GM12878 (cell line): ENCODE results near the gene MOXD1. TPM values are rescaled to one million over a fixed set of nuclear protein-coding genes. Genes with fewer than 3 reads are reported as not detected.

Source experiments
- ATAC-seq: fragments of 200-7000 bp; cut with Tn5 transposase; 3 replicates; pipeline ENCODE4 v1.9.1; 2020; ENCODE audit warnings: mild to moderate bottlenecking, moderate library complexity
- BruUV-seq: library from RNA; stranded (reverse); fragments of 400-500 nt; replicated peaks from 2 replicates; lab custom pipeline; 2021; lab: Mats Ljungman, UMichigan
- CTCF ChIA-PET: fragments of 300-600 bp; sonication (Branson Sonifier 250); formaldehyde crosslinking; extraction: SDS; loops from one replicate; lab custom pipeline; 2021; ENCODE audit warnings: inconsistent platforms; lab: Yijun Ruan, JAX
- POLR2A ChIA-PET: fragments of 350-600 bp; formaldehyde crosslinking; extraction: SDS; loops from one replicate; lab custom pipeline; 2021; ENCODE audit warnings: inconsistent platforms; lab: Charles Lee
- RAD21 ChIA-PET: fragments of 300-600 bp; sonication (Branson Sonifier 250); formaldehyde crosslinking; loops from one replicate; lab custom pipeline; 2023; ENCODE audit warnings: antibody characterized with exemption; ENCODE audit not compliant: unreplicated experiment; lab: Charles Lee
- SMC1A ChIA-PET: fragments of 300-600 bp; sonication (Branson Sonifier 250); formaldehyde crosslinking; loops from one replicate; lab custom pipeline; 2023; ENCODE audit not compliant: unreplicated experiment, uncharacterized antibody; lab: Charles Lee
- DNase-seq: peaks from one replicate; pipeline ENCODE4 v3.0.0-alpha.2; 2011; ENCODE audit warnings: low read depth, low spot score
- FAIRE-seq: peaks from 3 replicates; lab custom pipeline; 2011; peaks lifted over from hg19 to GRCh38; lab: Jason Lieb, UNC
- H2AFZ ChIP-seq: 2 replicates; pipeline ENCODE4 v1.6.0; 2011; ENCODE audit warnings: low read depth, low read length, control low read depth; ENCODE audit not compliant: control insufficient read depth
- H3K27ac ChIP-seq: 2 replicates; pipeline ENCODE4 v1.5.1; 2011; ENCODE audit warnings: control low read depth; ENCODE audit not compliant: control insufficient read depth, insufficient read depth
- H3K27me3 ChIP-seq, 2 experiments: replicated peaks in 1 of 2; 2 replicates each; pipeline versions ENCODE4 v1.6.0 to v1.6.1; 2011; ENCODE audit warnings: low read length in 1 of 2; ENCODE audit not compliant: control insufficient read depth in 2 of 2, insufficient read depth in 2 of 2
- H3K36me3 ChIP-seq, 2 experiments: 2 replicates each; pipeline ENCODE4 v1.5.1; 2011; ENCODE audit warnings: low read length in 1 of 2; ENCODE audit not compliant: control insufficient read depth in 2 of 2, insufficient read depth in 2 of 2
- H3K4me1 ChIP-seq: 2 replicates; pipeline ENCODE4 v1.6.1; 2011; ENCODE audit warnings: mild to moderate bottlenecking, low read length, moderate library complexity, mixed read lengths; ENCODE audit not compliant: control insufficient read depth, insufficient read depth
- H3K4me2 ChIP-seq: 2 replicates; pipeline ENCODE4 v1.6.0; 2011; ENCODE audit warnings: control low read depth; ENCODE audit not compliant: control insufficient read depth, insufficient read depth
- H3K4me3 ChIP-seq: fragments of 200-600 bp; sonication (generic); 2 replicates; pipeline ENCODE4 v1.5.1; 2016
- H3K79me2 ChIP-seq: 2 replicates; pipeline ENCODE4 v1.6.0; 2011; ENCODE audit warnings: low read length; ENCODE audit not compliant: control insufficient read depth, insufficient read depth
- H3K9ac ChIP-seq: 2 replicates; pipeline ENCODE4 v1.8.0; 2011; ENCODE audit warnings: low read length, control low read depth, mixed read lengths; ENCODE audit not compliant: control insufficient read depth, insufficient read depth
- H3K9me3 ChIP-seq: replicated peaks from 3 replicates; pipeline ENCODE4 v1.5.1; 2011; ENCODE audit warnings: mild to moderate bottlenecking, low read length; ENCODE audit not compliant: control insufficient read depth, insufficient read depth
- H4K20me1 ChIP-seq: 2 replicates; pipeline ENCODE4 v1.6.0; 2011; ENCODE audit not compliant: control insufficient read depth, insufficient read depth
- ESRRA ChIP-seq: IDR thresholded peaks from 2 replicates; pipeline ENCODE4 v1.6.1; 2012; ENCODE audit warnings: mild to moderate bottlenecking, low read length, improper control_type of control experiment
- MXI1 ChIP-seq: fragments of 150-350 bp; IDR thresholded peaks from 2 replicates; pipeline ENCODE4 v1.6.1; 2011; ENCODE audit warnings: low read depth, mild to moderate bottlenecking, inconsistent platforms, low read length, improper control_type of control experiment
- MYB ChIP-seq: fragments of 150-350 bp; IDR thresholded peaks from 2 replicates; pipeline ENCODE4 v1.6.1; 2014; ENCODE audit warnings: mild to moderate bottlenecking, low read depth, low read length, borderline replicate concordance
- PML ChIP-seq: IDR thresholded peaks from 2 replicates; pipeline ENCODE4 v1.6.1; 2012; ENCODE audit warnings: low read length, inconsistent platforms
- RELA ChIP-seq: fragments of 450-650 bp; IDR thresholded peaks from 2 replicates; pipeline ENCODE4 v1.8.0; 2014; ENCODE audit warnings: borderline replicate concordance; ENCODE audit not compliant: partially characterized antibody
- SMAD1 ChIP-seq: fragments of 450-650 bp; IDR thresholded peaks from 2 replicates; pipeline ENCODE4 v1.6.1; 2018; ENCODE audit warnings: mild to moderate bottlenecking, low read depth; ENCODE audit not compliant: partially characterized antibody
- SP1 ChIP-seq: IDR thresholded peaks from one replicate; pipeline ENCODE4 v1.6.1; 2011; ENCODE audit warnings: low read depth, low read length
- TAF1 ChIP-seq: IDR thresholded peaks from 2 replicates; pipeline ENCODE4 v1.6.1; 2011; ENCODE audit warnings: mild to moderate bottlenecking, low read depth, low read length, borderline replicate concordance
- TCF7 ChIP-seq: IDR thresholded peaks from 2 replicates; pipeline ENCODE4 v1.6.1; 2014; ENCODE audit warnings: antibody characterized with exemption, borderline replicate concordance
- ZBED1 ChIP-seq: IDR thresholded peaks from 2 replicates; pipeline ENCODE4 v1.6.1; 2016; ENCODE audit warnings: borderline replicate concordance
- WGBS: methylation state at CpG from one replicate; pipeline ENCODE4 v1.1.6; 2016; ENCODE audit warnings: low lambda C conversion rate; ENCODE audit not compliant: insufficient replicate concordance, insufficient coverage; ENCODE audit errors: missing lambda C conversion rate; 5-methylcytosine and 5-hydroxymethylcytosine counted together
- in situ Hi-C: fragments of 300-500 bp; cut with MboI; formaldehyde crosslinking; loops from 9 replicates; pipeline ENCODE4 v1.14.3; 2018; ENCODE audit warnings: mixed read lengths
- intact Hi-C: fragments of 100-400 bp; cut with micrococcal nuclease; formaldehyde crosslinking; loops from one replicate; pipeline ENCODE4 v1.14.2; 2022; ENCODE audit not compliant: unreplicated experiment
- polyA plus RNA-seq, 11 experiments: library from polyadenylated mRNA; depleted of rRNA in 4 of 11; unstranded in 6 of 11; stranded (reverse) in 5 of 11; fragments of >200 nt; fragmentation: Nextera tagmentation in 4 of 11; fragmentation: Illumina TruSeq in 1 of 11; extraction: Ambion mirVana in 4 of 11; extraction: Trizol in 1 of 11; gene quantifications; 1 replicate in 1 of 11; 2 replicates in 10 of 11; pipeline versions ENCODE4 v1.2.1 to v1.2.3, GENCODE V29; 2011 to 2016; ENCODE audit warnings: inconsistent platforms in 2 of 11, missing spikeins in 2 of 11, low read depth in 1 of 11
- total RNA-seq, 4 experiments: library from RNA; depleted of rRNA in 3 of 4; stranded (reverse); fragments of >200 nt in 3 of 4; fragmentation: Illumina TruSeq in 1 of 4; extraction: Trizol in 1 of 4; gene quantifications; 2 replicates each; pipeline versions ENCODE4 v1.2.1 to v1.2.3, GENCODE V29; 2013 to 2021
- TF ChIP-seq, protein P1 (sequence below): fragments of 150-350 bp; IDR thresholded peaks from 2 replicates; pipeline ENCODE4 v1.6.1; 2016; ENCODE audit warnings: low read depth, low read length
- TF ChIP-seq, protein P2 (sequence below): fragments of 450-650 bp; IDR thresholded peaks from 2 replicates; pipeline ENCODE4 v1.6.1; 2016; ENCODE audit warnings: mild to moderate bottlenecking
- TF ChIP-seq, protein P3 (sequence below): fragments of 450-650 bp; IDR thresholded peaks from 2 replicates; pipeline ENCODE4 v1.6.1; 2018; ENCODE audit warnings: borderline replicate concordance, mild to moderate bottlenecking; ENCODE audit not compliant: partially characterized antibody
- TF ChIP-seq, protein P4 (sequence below): IDR thresholded peaks from 2 replicates; pipeline ENCODE4 v1.6.1; 2011; ENCODE audit warnings: mild to moderate bottlenecking, low read depth, low read length, moderate library complexity; ENCODE audit not compliant: insufficient replicate concordance
- TF ChIP-seq, protein P5 (sequence below): IDR thresholded peaks from 2 replicates; pipeline ENCODE4 v1.6.1; 2011; ENCODE audit warnings: low read depth, low read length, improper control_type of control experiment, borderline replicate concordance

The MOXD1 gene
- total and polyA plus RNA-seq, 10 of the 15 experiments (the other 5 are each of a cell fraction or from before 2014, with no cell fraction given), result 0.03 to 2.1 (median 0.64) TPM

DNA sequence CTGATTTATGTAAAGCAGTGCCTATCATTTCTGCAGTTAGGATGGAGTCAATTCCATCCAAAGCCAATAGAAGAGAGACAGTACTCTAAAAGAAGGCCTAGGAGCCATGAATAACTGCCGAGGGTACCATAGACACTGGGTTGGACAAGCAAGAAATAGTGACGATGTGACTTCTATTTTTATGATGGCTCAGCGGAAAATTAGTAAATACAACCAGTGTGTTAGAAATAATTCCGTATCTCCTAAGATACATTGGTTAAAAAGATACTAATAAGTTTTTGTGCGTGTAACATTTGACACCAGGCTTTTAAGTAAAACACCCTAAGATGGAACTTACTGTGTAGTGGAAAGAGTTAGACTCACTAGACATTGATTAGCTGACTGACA, 45.6 kb upstream of the MOXD1 start:
- Histone ChIP-seq H3K9ac (no peak overlapping the region), H3K36me3 (peaks cover 0 to 5% of the 10 kb centered on the region in 2 experiments; a peak in 1 of 4 replicates), H3K79me2 (no peaks in the 10 kb centered on the region), H3K9me3 (no peaks in the 10 kb centered on the region; the same call in 2 of the 3 replicates), H3K27ac (no peak overlapping the region), H3K4me3 (no peak overlapping the region), H4K20me1 (no peaks in the 10 kb centered on the region), H2AFZ (no peak overlapping the region), H3K4me1 (no peaks in the 10 kb centered on the region), H3K27me3 (no peaks in the 10 kb centered on the region), H3K4me2 (no peak overlapping the region)
- BruUV-seq, result no TSS peak
- ChIA-PET RAD21 (no interaction called here), POLR2A (no interaction called here), CTCF (interaction anchor here (1.0 kb wide), 1 partner anchor 21 kb away, joined by 3 read pairs; no protein-coding TSS in a partner anchor), SMC1A (interaction anchor here (1.0 kb wide), 1 partner anchor 8 kb away, joined by 4 read pairs; no protein-coding TSS in a partner anchor)
- 98% methylated on average over 5 of the region's 5 CpGs for WGBS
- ATAC-seq (no peak), FAIRE-seq (no peak), DNase-seq (no peak)
- intact Hi-C loops (no loop called here), in situ Hi-C loops (no loop called here)
- no peak for TF ChIP-seq RELA
- TF ChIP-seq, protein P1, sequence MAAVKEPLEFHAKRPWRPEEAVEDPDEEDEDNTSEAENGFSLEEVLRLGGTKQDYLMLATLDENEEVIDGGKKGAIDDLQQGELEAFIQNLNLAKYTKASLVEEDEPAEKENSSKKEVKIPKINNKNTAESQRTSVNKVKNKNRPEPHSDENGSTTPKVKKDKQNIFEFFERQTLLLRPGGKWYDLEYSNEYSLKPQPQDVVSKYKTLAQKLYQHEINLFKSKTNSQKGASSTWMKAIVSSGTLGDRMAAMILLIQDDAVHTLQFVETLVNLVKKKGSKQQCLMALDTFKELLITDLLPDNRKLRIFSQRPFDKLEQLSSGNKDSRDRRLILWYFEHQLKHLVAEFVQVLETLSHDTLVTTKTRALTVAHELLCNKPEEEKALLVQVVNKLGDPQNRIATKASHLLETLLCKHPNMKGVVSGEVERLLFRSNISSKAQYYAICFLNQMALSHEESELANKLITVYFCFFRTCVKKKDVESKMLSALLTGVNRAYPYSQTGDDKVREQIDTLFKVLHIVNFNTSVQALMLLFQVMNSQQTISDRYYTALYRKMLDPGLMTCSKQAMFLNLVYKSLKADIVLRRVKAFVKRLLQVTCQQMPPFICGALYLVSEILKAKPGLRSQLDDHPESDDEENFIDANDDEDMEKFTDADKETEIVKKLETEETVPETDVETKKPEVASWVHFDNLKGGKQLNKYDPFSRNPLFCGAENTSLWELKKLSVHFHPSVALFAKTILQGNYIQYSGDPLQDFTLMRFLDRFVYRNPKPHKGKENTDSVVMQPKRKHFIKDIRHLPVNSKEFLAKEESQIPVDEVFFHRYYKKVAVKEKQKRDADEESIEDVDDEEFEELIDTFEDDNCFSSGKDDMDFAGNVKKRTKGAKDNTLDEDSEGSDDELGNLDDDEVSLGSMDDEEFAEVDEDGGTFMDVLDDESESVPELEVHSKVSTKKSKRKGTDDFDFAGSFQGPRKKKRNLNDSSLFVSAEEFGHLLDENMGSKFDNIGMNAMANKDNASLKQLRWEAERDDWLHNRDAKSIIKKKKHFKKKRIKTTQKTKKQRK, result no peak
- no peak for TF ChIP-seq ZBED1
- TF ChIP-seq, protein P2, sequence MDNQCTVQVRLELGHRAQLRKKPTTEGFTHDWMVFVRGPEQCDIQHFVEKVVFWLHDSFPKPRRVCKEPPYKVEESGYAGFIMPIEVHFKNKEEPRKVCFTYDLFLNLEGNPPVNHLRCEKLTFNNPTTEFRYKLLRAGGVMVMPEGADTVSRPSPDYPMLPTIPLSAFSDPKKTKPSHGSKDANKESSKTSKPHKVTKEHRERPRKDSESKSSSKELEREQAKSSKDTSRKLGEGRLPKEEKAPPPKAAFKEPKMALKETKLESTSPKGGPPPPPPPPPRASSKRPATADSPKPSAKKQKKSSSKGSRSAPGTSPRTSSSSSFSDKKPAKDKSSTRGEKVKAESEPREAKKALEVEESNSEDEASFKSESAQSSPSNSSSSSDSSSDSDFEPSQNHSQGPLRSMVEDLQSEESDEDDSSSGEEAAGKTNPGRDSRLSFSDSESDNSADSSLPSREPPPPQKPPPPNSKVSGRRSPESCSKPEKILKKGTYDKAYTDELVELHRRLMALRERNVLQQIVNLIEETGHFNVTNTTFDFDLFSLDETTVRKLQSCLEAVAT, result no peak
- TF ChIP-seq TCF7, result no peak
- TF ChIP-seq ESRRA, result no peak
- TF ChIP-seq MYB, result no peak
- TF ChIP-seq MXI1, result no peak
- TF ChIP-seq, protein P3, sequence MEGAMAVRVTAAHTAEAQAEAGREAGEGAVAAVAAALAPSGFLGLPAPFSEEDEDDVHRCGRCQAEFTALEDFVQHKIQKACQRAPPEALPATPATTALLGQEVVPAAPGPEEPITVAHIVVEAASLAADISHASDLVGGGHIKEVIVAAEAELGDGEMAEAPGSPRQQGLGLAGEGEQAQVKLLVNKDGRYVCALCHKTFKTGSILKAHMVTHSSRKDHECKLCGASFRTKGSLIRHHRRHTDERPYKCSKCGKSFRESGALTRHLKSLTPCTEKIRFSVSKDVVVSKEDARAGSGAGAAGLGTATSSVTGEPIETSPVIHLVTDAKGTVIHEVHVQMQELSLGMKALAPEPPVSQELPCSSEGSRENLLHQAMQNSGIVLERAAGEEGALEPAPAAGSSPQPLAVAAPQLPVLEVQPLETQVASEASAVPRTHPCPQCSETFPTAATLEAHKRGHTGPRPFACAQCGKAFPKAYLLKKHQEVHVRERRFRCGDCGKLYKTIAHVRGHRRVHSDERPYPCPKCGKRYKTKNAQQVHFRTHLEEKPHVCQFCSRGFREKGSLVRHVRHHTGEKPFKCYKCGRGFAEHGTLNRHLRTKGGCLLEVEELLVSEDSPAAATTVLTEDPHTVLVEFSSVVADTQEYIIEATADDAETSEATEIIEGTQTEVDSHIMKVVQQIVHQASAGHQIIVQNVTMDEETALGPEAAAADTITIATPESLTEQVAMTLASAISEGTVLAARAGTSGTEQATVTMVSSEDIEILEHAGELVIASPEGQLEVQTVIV, result no peak
- no peak for TF ChIP-seq PML
- no peak for TF ChIP-seq SP1
- TF ChIP-seq, protein P4, sequence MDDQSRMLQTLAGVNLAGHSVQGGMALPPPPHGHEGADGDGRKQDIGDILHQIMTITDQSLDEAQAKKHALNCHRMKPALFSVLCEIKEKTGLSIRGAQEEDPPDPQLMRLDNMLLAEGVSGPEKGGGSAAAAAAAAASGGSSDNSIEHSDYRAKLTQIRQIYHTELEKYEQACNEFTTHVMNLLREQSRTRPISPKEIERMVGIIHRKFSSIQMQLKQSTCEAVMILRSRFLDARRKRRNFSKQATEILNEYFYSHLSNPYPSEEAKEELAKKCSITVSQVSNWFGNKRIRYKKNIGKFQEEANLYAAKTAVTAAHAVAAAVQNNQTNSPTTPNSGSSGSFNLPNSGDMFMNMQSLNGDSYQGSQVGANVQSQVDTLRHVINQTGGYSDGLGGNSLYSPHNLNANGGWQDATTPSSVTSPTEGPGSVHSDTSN, result no peak
- no peak for TF ChIP-seq TAF1
- no peak for TF ChIP-seq SMAD1
- TF ChIP-seq, protein P5, sequence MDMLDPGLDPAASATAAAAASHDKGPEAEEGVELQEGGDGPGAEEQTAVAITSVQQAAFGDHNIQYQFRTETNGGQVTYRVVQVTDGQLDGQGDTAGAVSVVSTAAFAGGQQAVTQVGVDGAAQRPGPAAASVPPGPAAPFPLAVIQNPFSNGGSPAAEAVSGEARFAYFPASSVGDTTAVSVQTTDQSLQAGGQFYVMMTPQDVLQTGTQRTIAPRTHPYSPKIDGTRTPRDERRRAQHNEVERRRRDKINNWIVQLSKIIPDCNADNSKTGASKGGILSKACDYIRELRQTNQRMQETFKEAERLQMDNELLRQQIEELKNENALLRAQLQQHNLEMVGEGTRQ, result no peak
